Liver (tissue), 9 donors: ENCODE results near the gene CACNA2D1. TPM values are rescaled to one million over a fixed set of nuclear protein-coding genes. Genes with fewer than 3 reads are reported as not detected.

Source experiments
- DNase-seq: peaks from one replicate; pipeline ENCODE4 v3.0.0-alpha.2; 2017; ENCODE audit warnings: low spot score
- H3K27ac ChIP-seq, 2 donors: one replicate each; pipeline ENCODE4 v1.7.0; 2013; ENCODE audit warnings: inconsistent platforms in 2 of 2, low read length in 2 of 2, control low read depth in 1 of 2, low read depth in 1 of 2, mild to moderate bottlenecking in 1 of 2
- H3K27me3 ChIP-seq, 4 donors: one replicate each; pipeline versions ENCODE4 v1.6.1 to v1.7.0; 2013; ENCODE audit warnings: low read length in 3 of 4, inconsistent platforms in 1 of 4, mild to moderate bottlenecking in 1 of 4, moderate library complexity in 1 of 4; ENCODE audit not compliant: control insufficient read depth in 4 of 4, insufficient read depth in 4 of 4
- H3K36me3 ChIP-seq, 4 donors: one replicate each; pipeline versions ENCODE4 v1.6.1 to v1.7.0; 2013; ENCODE audit warnings: low read length in 3 of 4, mild to moderate bottlenecking in 3 of 4, low read depth in 1 of 4, moderate library complexity in 1 of 4; ENCODE audit not compliant: control insufficient read depth in 4 of 4, insufficient read depth in 3 of 4
- H3K4me1 ChIP-seq, 4 donors: one replicate each; pipeline versions ENCODE4 v1.6.1 to v1.7.0; 2013; ENCODE audit warnings: low read length in 3 of 4, mild to moderate bottlenecking in 3 of 4, moderate library complexity in 1 of 4; ENCODE audit not compliant: control insufficient read depth in 4 of 4, insufficient read depth in 4 of 4
- H3K4me3 ChIP-seq, 3 donors: one replicate each; pipeline versions ENCODE4 v1.6.1 to v1.7.0; 2013; ENCODE audit warnings: low read length in 3 of 3, control low read depth in 1 of 3, low read depth in 1 of 3, mild to moderate bottlenecking in 1 of 3
- H3K9ac ChIP-seq, 2 donors: one replicate each; pipeline ENCODE4 v1.7.0; 2013; ENCODE audit warnings: low read length in 2 of 2, mild to moderate bottlenecking in 2 of 2, moderate library complexity in 2 of 2, control low read depth in 1 of 2, low read depth in 1 of 2
- H3K9me3 ChIP-seq, 4 donors: one replicate each; pipeline versions ENCODE4 v1.6.1 to v1.7.0; 2013; ENCODE audit warnings: low read length in 3 of 4; ENCODE audit not compliant: control insufficient read depth in 4 of 4
- EGR1 ChIP-seq, 2 donors: IDR thresholded peaks; 2 replicates each; pipeline ENCODE4 v1.6.1; 2016 to 2018; ENCODE audit warnings: antibody characterized with exemption in 2 of 2, low read depth in 2 of 2
- FOXA1 ChIP-seq: IDR thresholded peaks from 2 replicates; pipeline ENCODE4 v1.6.1; 2016; ENCODE audit warnings: antibody characterized with exemption
- FOXA2 ChIP-seq: IDR thresholded peaks from 2 replicates; pipeline ENCODE4 v1.6.1; 2016; ENCODE audit warnings: antibody characterized with exemption
- GABPA ChIP-seq, 2 donors: IDR thresholded peaks in 1 of 2; conservative IDR thresholded peaks in 1 of 2; 2 replicates each; pipeline ENCODE4 v1.6.1; 2016; ENCODE audit warnings: antibody characterized with exemption in 2 of 2, mild to moderate bottlenecking in 1 of 2, moderate library complexity in 1 of 2
- HNF4A ChIP-seq, 2 donors: conservative IDR thresholded peaks; 2 replicates each; pipeline ENCODE4 v1.6.1; 2016; ENCODE audit warnings: antibody characterized with exemption in 2 of 2, mild to moderate bottlenecking in 2 of 2
- HNF4G ChIP-seq: IDR thresholded peaks from 2 replicates; pipeline ENCODE4 v1.6.1; 2016; ENCODE audit warnings: antibody characterized with exemption
- JUND ChIP-seq, 2 donors: IDR thresholded peaks; 2 replicates each; pipeline ENCODE4 v1.6.1; 2016; ENCODE audit warnings: antibody characterized with exemption in 2 of 2
- NR2F2 ChIP-seq: IDR thresholded peaks from 2 replicates; pipeline ENCODE4 v1.6.1; 2016; ENCODE audit warnings: antibody characterized with exemption
- RAD21 ChIP-seq, 2 donors: IDR thresholded peaks; 2 replicates each; pipeline ENCODE4 v1.6.1; 2016; ENCODE audit warnings: antibody characterized with exemption in 2 of 2, mild to moderate bottlenecking in 2 of 2
- SP1 ChIP-seq: IDR thresholded peaks from 2 replicates; pipeline ENCODE4 v1.6.1; 2018; ENCODE audit warnings: antibody characterized with exemption, mild to moderate bottlenecking
- TAF1 ChIP-seq: conservative IDR thresholded peaks from 2 replicates; pipeline ENCODE4 v1.6.1; 2016; ENCODE audit warnings: antibody characterized with exemption, mild to moderate bottlenecking
- YY1 ChIP-seq: IDR thresholded peaks from 2 replicates; pipeline ENCODE4 v1.6.1; 2016; ENCODE audit warnings: antibody characterized with exemption, mild to moderate bottlenecking
- WGBS: extraction: QIAGEN DNeasy Blood & Tissue Kit; methylation state at CpG from one replicate; pipeline ENCODE4 v1.1.7; 2013; 5-methylcytosine and 5-hydroxymethylcytosine counted together
- polyA plus RNA-seq, 2 donors: library from polyadenylated mRNA; stranded (reverse) in 1 of 2; unstranded in 1 of 2; fragments of 200-250 nt in 1 of 2; fragments of >200 nt in 1 of 2; fragmentation: Nextera tagmentation in 1 of 2; extraction: Ambion mirVana in 1 of 2; gene quantifications; one replicate each; pipeline versions ENCODE4 v1.2.1 to v1.2.3, GENCODE V29; 2013 to 2015
- total RNA-seq, 2 donors: library from RNA; depleted of rRNA; stranded (reverse); fragments of >200 nt; gene quantifications; one replicate each; pipeline ENCODE4 v1.2.3, GENCODE V29; 2014
- TF ChIP-seq, protein P1 (sequence below): IDR thresholded peaks from 2 replicates; pipeline ENCODE4 v1.6.1; 2016; ENCODE audit warnings: antibody characterized with exemption
- TF ChIP-seq, protein P2 (sequence below): IDR thresholded peaks from 2 replicates; pipeline ENCODE4 v1.6.1; 2016; ENCODE audit warnings: antibody characterized with exemption
- TF ChIP-seq, protein P3 (sequence below): fragments of 150-350 bp; IDR thresholded peaks from 2 replicates; pipeline ENCODE4 v1.5.1; 2017; ENCODE audit warnings: improper control_type of control experiment, low read depth, low read length; ENCODE audit not compliant: missing input control
- TF ChIP-seq, protein P4 (sequence below): IDR thresholded peaks from 2 replicates; pipeline ENCODE4 v1.6.1; 2016; ENCODE audit warnings: antibody characterized with exemption
- donor health status: healthy.
- donor health status: healthy.
- donor health status: healthy.
- donor health status: healthy.
- donor health status: healthy.

Gene CACNA2D1
- total and polyA plus RNA-seq, 4 donors: 0.42 to 2.3 (median 0.94) TPM

DNA sequence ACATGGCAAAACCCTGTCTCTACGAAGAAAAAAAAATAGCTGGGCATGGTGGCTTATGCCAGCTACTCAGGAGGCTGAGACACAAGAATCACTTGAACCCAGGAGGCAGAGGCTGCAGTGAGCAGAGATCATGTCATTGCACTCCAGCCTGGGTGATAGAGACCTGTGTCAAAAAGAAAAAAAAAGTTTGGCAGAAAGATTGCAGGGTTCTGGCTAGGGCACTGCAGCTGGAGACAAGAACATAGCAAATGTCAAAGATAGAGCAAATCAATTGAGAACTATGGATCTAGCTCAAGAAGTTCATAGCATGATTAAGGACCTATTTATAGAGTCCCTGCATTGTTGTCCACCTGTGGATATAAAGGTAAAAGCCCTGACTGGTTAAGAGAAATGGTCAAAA lies 79.5 kb downstream of the CACNA2D1 start:
- no peak for DNase-seq
- TF ChIP-seq NR2F2: no peak
- no peak overlapping the region for H3K9ac ChIP-seq
- 86% methylated on average over 1 of the region's 1 CpG for WGBS
- no peak overlapping the region for H3K4me3 ChIP-seq
- peaks cover 0 to 9% (median 0%) of the 10 kb centered on the region in 4 donors for H3K27me3 ChIP-seq
- no peaks in the 10 kb centered on the region for H3K36me3 ChIP-seq
- no peaks in the 10 kb centered on the region for H3K9me3 ChIP-seq
- H3K27ac ChIP-seq: no peak overlapping the region
- no peaks in the 10 kb centered on the region for H3K4me1 ChIP-seq

DNA sequence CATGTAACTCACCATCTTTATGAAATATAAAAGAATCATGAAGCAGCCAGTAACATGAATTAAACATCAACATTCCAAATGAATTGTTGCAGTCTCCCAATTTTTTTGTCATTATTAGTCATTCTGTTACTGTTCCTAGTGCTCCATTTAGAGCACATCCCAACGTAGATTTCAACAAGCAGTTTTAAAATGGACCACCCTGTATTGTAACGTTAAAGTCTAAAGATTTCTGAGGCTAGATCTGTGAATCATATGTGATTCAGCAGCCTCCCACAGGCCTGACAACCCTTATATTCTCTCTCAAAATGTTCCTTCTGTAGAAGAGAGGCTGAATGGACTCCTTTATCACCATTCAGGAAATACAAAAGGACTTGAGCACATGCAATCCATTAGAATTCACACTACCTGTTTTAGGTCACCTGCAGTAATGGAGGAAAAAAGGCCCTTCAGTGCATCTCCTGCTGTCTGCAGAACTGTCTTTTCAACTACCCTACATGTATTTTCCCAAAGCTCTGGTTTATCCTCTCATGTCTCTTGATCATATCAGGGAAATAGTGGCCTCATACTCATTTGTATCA lies 81.4 kb downstream of the CACNA2D1 start:
- no peak for DNase-seq
- no peak overlapping the region for H3K9ac ChIP-seq
- H3K36me3 ChIP-seq: no peaks in the 10 kb centered on the region
- no peak overlapping the region for H3K4me3 ChIP-seq
- H3K9me3 ChIP-seq: no peaks in the 10 kb centered on the region
- 69% methylated on average over 2 of the region's 2 CpGs for WGBS
- H3K27me3 ChIP-seq: peaks cover 0 to 9% (median 0%) of the 10 kb centered on the region in 4 donors
- no peaks in the 10 kb centered on the region for H3K4me1 ChIP-seq
- no peak for TF ChIP-seq HNF4G
- TF ChIP-seq, protein P1, sequence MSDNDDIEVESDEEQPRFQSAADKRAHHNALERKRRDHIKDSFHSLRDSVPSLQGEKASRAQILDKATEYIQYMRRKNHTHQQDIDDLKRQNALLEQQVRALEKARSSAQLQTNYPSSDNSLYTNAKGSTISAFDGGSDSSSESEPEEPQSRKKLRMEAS: no peak
- TF ChIP-seq NR2F2: no peak
- TF ChIP-seq JUND (IDR thresholded peaks at IDR 0.05): no peak
- TF ChIP-seq, protein P2, sequence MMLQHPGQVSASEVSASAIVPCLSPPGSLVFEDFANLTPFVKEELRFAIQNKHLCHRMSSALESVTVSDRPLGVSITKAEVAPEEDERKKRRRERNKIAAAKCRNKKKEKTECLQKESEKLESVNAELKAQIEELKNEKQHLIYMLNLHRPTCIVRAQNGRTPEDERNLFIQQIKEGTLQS: no peak
- TF ChIP-seq, protein P3, sequence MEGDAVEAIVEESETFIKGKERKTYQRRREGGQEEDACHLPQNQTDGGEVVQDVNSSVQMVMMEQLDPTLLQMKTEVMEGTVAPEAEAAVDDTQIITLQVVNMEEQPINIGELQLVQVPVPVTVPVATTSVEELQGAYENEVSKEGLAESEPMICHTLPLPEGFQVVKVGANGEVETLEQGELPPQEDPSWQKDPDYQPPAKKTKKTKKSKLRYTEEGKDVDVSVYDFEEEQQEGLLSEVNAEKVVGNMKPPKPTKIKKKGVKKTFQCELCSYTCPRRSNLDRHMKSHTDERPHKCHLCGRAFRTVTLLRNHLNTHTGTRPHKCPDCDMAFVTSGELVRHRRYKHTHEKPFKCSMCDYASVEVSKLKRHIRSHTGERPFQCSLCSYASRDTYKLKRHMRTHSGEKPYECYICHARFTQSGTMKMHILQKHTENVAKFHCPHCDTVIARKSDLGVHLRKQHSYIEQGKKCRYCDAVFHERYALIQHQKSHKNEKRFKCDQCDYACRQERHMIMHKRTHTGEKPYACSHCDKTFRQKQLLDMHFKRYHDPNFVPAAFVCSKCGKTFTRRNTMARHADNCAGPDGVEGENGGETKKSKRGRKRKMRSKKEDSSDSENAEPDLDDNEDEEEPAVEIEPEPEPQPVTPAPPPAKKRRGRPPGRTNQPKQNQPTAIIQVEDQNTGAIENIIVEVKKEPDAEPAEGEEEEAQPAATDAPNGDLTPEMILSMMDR: no peak
- no peak for TF ChIP-seq RAD21 (IDR thresholded peaks at IDR 0.05)
- no peak for TF ChIP-seq FOXA2
- no peak for TF ChIP-seq FOXA1
- TF ChIP-seq HNF4A (conservative IDR thresholded peaks at IDR 0.05): no peak
- no peak for TF ChIP-seq TAF1
- no peak for TF ChIP-seq YY1
- no peak for TF ChIP-seq SP1
- TF ChIP-seq EGR1 (IDR thresholded peaks at IDR 0.05; ENCODE audit: low read depth in 2 of 2): no peak
- no peak overlapping the region for H3K27ac ChIP-seq

DNA sequence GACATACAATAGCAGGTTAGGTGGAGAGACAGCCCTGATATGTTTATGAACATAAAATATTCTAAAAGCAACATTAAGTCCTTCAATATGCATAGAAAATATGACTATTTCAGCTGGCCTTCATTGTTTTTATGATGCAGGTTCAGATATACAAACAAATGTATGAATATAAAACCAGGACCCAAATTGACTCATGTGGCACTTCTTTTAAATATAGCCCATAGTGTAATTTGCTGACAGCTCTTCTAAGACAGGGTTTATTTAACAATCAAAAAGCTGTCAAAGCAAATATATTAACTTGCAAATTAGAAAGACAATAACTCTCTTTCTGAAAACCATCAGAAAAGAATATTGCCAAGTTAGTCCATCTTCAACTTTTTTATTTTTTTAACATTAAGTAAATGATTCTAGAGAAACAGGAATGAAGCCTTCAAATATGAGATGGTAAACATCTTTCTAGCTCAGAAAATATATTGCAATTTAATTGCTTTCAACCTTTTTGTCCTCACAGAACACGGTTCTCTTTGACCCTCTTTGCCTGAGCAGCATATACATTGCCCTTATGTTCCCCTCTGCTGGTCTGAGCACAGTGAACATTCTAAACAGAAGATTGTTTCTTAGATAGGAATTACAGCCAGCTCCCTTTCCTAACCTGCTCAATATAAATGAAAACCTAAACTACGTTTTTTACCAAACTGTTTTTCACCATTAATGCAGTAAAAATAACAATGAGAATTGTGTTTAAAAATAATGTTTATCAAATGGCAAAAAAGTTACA lies 82.8 kb downstream of the CACNA2D1 start:
- TF ChIP-seq, protein P4, sequence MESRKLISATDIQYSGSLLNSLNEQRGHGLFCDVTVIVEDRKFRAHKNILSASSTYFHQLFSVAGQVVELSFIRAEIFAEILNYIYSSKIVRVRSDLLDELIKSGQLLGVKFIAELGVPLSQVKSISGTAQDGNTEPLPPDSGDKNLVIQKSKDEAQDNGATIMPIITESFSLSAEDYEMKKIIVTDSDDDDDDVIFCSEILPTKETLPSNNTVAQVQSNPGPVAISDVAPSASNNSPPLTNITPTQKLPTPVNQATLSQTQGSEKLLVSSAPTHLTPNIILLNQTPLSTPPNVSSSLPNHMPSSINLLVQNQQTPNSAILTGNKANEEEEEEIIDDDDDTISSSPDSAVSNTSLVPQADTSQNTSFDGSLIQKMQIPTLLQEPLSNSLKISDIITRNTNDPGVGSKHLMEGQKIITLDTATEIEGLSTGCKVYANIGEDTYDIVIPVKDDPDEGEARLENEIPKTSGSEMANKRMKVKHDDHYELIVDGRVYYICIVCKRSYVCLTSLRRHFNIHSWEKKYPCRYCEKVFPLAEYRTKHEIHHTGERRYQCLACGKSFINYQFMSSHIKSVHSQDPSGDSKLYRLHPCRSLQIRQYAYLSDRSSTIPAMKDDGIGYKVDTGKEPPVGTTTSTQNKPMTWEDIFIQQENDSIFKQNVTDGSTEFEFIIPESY: no peak
- TF ChIP-seq RAD21 (IDR thresholded peaks at IDR 0.05) (no peak), NR2F2 (no peak), TAF1 (no peak), FOXA2 (no peak), GABPA (IDR thresholded peaks at IDR 0.05 in 1 of 2, conservative IDR thresholded peaks at IDR 0.05 in 1 of 2) (no peak), JUND (IDR thresholded peaks at IDR 0.05) (no peak), YY1 (no peak)
- TF ChIP-seq, protein P2: no peak
- DNase-seq: no peak
- no peak overlapping the region for H3K27ac ChIP-seq

More for the DNA sequence above, 82.8 kb downstream of the CACNA2D1 start:
- Histone ChIP-seq H3K36me3 (no peaks in the 10 kb centered on the region), H3K4me1 (no peaks in the 10 kb centered on the region), H3K9ac (no peak overlapping the region), H3K4me3 (no peak overlapping the region), H3K9me3 (no peaks in the 10 kb centered on the region), H3K27me3 (peaks cover 0 to 6% (median 0%) of the 10 kb centered on the region in 4 donors)
- WGBS: 19% methylated on average over 2 of the region's 2 CpGs
